IPS DF 19.7 (cell line): Measurements from ENCODE around the gene DET1.

Experiments used
- DNase-seq: peaks from one replicate; pipeline ENCODE4 v3.0.0-alpha.2; 2013; ENCODE audit warnings: low read depth, low spot score

The DET1 gene

GRCh38 chr15:88467073-88467934 lies 79.2 kb downstream of the DET1 start, which contains the start of the genes MRPL46 and MRPS11:
MRPL46 (minus strand) TSS chr15:88467388; CDS start chr15:88467377, 11 bp downstream.
MRPS11 (plus strand) TSS chr15:88467708; CDS start chr15:88467718, 10 bp downstream.
- DNase-seq = no peak

- DNase-seq = no peak
Measured at GRCh38 chr15:88465633-88466224, 80.8 kb downstream of the DET1 start.

GRCh38 chr15:88463870-88464532 lies 82.5 kb downstream of the DET1 start:
- DNase-seq = no peak
